GM18907 (cell line): ENCODE results near the gene MCFD2.
"Not testable (repeated sequence)": the region's sequence is repeated elsewhere in the genome, so short reads cannot be mapped to it uniquely, and the experiment has no call there.

Source experiments
- ATAC-seq: cut with Tn5 transposase; IDR thresholded peaks from one replicate; pipeline ENCODE4 v1.9.1; 2021; ENCODE audit warnings: mild to moderate bottlenecking, moderate library complexity; ENCODE audit not compliant: unreplicated experiment

MCFD2 gene

GRCh38 chr2:46875962-46876689 is 39.5 kb downstream of the MCFD2 start:
- ATAC-seq, result not testable (repeated sequence)

- ATAC-seq, result no peak
These were observed 40.2 kb downstream of the MCFD2 start for GRCh38 chr2:46875226-46875899.

- no peak for ATAC-seq
These were observed 41.2 kb downstream of the MCFD2 start for GRCh38 chr2:46874236-46874929.

- ATAC-seq, result no peak
These were observed 42.0 kb downstream of the MCFD2 start for GRCh38 chr2:46873604-46874068.

- no peak for ATAC-seq
These were observed 42.6 kb downstream of the MCFD2 start for GRCh38 chr2:46872902-46873603.

- no peak for ATAC-seq
These were observed 43.6 kb downstream of the MCFD2 start for GRCh38 chr2:46871976-46872381.

GRCh38 chr2:46870051-46870839 is 45.4 kb downstream of the MCFD2 start:
- no peak for ATAC-seq

GRCh38 chr2:46869621-46870020 is 46.0 kb downstream of the MCFD2 start:
- no peak for ATAC-seq

GRCh38 chr2:46866770-46867246 is 48.8 kb downstream of the MCFD2 start:
- ATAC-seq, result no peak

- no peak for ATAC-seq
These were observed 50.2 kb downstream of the MCFD2 start for GRCh38 chr2:46865181-46865970.

- no peak for ATAC-seq
These were observed 51.7 kb downstream of the MCFD2 start for GRCh38 chr2:46863882-46864281.

- ATAC-seq, result no peak
These were observed 53.1 kb downstream of the MCFD2 start for GRCh38 chr2:46862514-46862913.

- no peak for ATAC-seq
These were observed 53.7 kb downstream of the MCFD2 start for GRCh38 chr2:46861916-46862315.

- no peak for ATAC-seq
These were observed 56.1 kb downstream of the MCFD2 start for GRCh38 chr2:46859482-46859881.

GRCh38 chr2:46858702-46859090 is 56.9 kb downstream of the MCFD2 start:
- ATAC-seq, result no peak

- no peak for ATAC-seq
These were observed 57.5 kb downstream of the MCFD2 start for GRCh38 chr2:46857871-46858701.

GRCh38 chr2:46856336-46856735 is 59.3 kb downstream of the MCFD2 start:
- no peak for ATAC-seq

GRCh38 chr2:46855805-46856204 is 59.8 kb downstream of the MCFD2 start:
- ATAC-seq, result no peak

- ATAC-seq, result no peak
These were observed 61.3 kb downstream of the MCFD2 start for GRCh38 chr2:46854260-46854659.
